ENCODE data around the gene GPD1L.
A peak's percentile ranks its signal among the peaks of the same experiment; 100 is the strongest.

GPD1L gene

GRCh38 chr3:32132121-32132520, 25.7 kb downstream of the GPD1L start:
- no peak overlapping the region for H3K27ac ChIP-seq
- no peak for DNase-seq (ENCODE audit: low read depth, low spot score)

GRCh38 chr3:32132706-32133105, 26.3 kb downstream of the GPD1L start:
- DNase-seq (ENCODE audit: low read depth, low spot score) = no peak

GRCh38 chr3:32136703-32137102, 30.3 kb downstream of the GPD1L start:
- no peak for DNase-seq (ENCODE audit: low read depth, low spot score)
- H3K27ac ChIP-seq = no peak overlapping the region

More at GRCh38 chr3:32132706-32133105, 26.3 kb downstream of the GPD1L start:
- H3K27ac ChIP-seq = no peak overlapping the region

GRCh38 chr3:32137870-32138269, 31.4 kb downstream of the GPD1L start:
- DNase-seq (ENCODE audit: low read depth, low spot score) = no peak
- H3K27ac ChIP-seq = no peak overlapping the region

- H3K27ac ChIP-seq = no peak overlapping the region
- DNase-seq (ENCODE audit: low read depth, low spot score) = no peak
Measured at GRCh38 chr3:32138545-32139104, 32.2 kb downstream of the GPD1L start.

GRCh38 chr3:32140943-32141342, 34.5 kb downstream of the GPD1L start:
- DNase-seq (ENCODE audit: low read depth, low spot score) = no peak
- no peak overlapping the region for H3K27ac ChIP-seq

- H3K27ac ChIP-seq = no peak overlapping the region
- peak; percentile 53 for DNase-seq (ENCODE audit: low read depth, low spot score)
Measured at GRCh38 chr3:32143849-32144757, 37.7 kb downstream of the GPD1L start.

- no peak for DNase-seq (ENCODE audit: low read depth, low spot score)
Measured at GRCh38 chr3:32146746-32147211, 40.4 kb downstream of the GPD1L start.

GRCh38 chr3:32147509-32147908, 41.1 kb downstream of the GPD1L start:
- DNase-seq (ENCODE audit: low read depth, low spot score) = no peak
- H3K27ac ChIP-seq = no peak overlapping the region

More at GRCh38 chr3:32146746-32147211, 40.4 kb downstream of the GPD1L start:
- no peak overlapping the region for H3K27ac ChIP-seq

- no peak overlapping the region for H3K27ac ChIP-seq
- DNase-seq (ENCODE audit: low read depth, low spot score) = no peak
Measured at GRCh38 chr3:32147933-32148332, 41.5 kb downstream of the GPD1L start.

GRCh38 chr3:32148351-32148750, 41.9 kb downstream of the GPD1L start:
- H3K27ac ChIP-seq = no peak overlapping the region
- DNase-seq (ENCODE audit: low read depth, low spot score) = no peak

- H3K27ac ChIP-seq = no peak overlapping the region
- no peak for DNase-seq (ENCODE audit: low read depth, low spot score)
Measured at GRCh38 chr3:32153414-32154204, 47.2 kb downstream of the GPD1L start.

- no peak overlapping the region for H3K27ac ChIP-seq
- no peak for DNase-seq (ENCODE audit: low read depth, low spot score)
Measured at GRCh38 chr3:32154205-32154579, 47.8 kb downstream of the GPD1L start.

- no peak overlapping the region for H3K27ac ChIP-seq
- no peak for DNase-seq (ENCODE audit: low read depth, low spot score)
Measured at GRCh38 chr3:32155117-32155516, 48.7 kb downstream of the GPD1L start.

GRCh38 chr3:32157600-32158264, 51.3 kb downstream of the GPD1L start:
- no peak for DNase-seq (ENCODE audit: low read depth, low spot score)
- no peak overlapping the region for H3K27ac ChIP-seq

- no peak for DNase-seq (ENCODE audit: low read depth, low spot score)
- H3K27ac ChIP-seq = no peak overlapping the region
Measured at GRCh38 chr3:32160706-32161214, 54.3 kb downstream of the GPD1L start.

GRCh38 chr3:32165442-32165841, 59.0 kb downstream of the GPD1L start:
- no peak for DNase-seq (ENCODE audit: low read depth, low spot score)
- H3K27ac ChIP-seq = no peak overlapping the region

- no peak for DNase-seq (ENCODE audit: low read depth, low spot score)
- H3K27ac ChIP-seq = no peak overlapping the region
Measured at GRCh38 chr3:32166654-32167053, 60.2 kb downstream of the GPD1L start.

- no peak for DNase-seq (ENCODE audit: low read depth, low spot score)
- H3K27ac ChIP-seq = no peak overlapping the region
Measured at GRCh38 chr3:32172420-32172819, 66.0 kb downstream of the GPD1L start.

GRCh38 chr3:32175607-32176197, 69.3 kb downstream of the GPD1L start:
- DNase-seq (ENCODE audit: low read depth, low spot score) = no peak
- H3K27ac ChIP-seq = no peak overlapping the region

Data from epithelial cell of prostate (primary cell).